K562 (cell line): Measurements from ENCODE around the gene DAB1. TPM values are rescaled to one million over a fixed set of nuclear protein-coding genes. Genes with fewer than 3 reads are reported as not detected.

Experiments used
- ATAC-seq: fragments of 200-7000 bp; cut with Tn5 transposase; 3 replicates; pipeline ENCODE4 v1.9.1; 2020; ENCODE audit warnings: moderate library complexity
- BruUV-seq: library from RNA; stranded (reverse); fragments of 400-500 nt; replicated peaks from 2 replicates; lab custom pipeline; 2021; lab: Mats Ljungman, UMichigan
- CTCF ChIA-PET: fragments of 300-600 bp; formaldehyde crosslinking; extraction: SDS; loops from one replicate; lab custom pipeline; 2021; ENCODE audit warnings: low intra/inter-chr PET ratio; lab: Yijun Ruan, JAX
- POLR2A ChIA-PET: fragments of 300-600, 350-650 bp; sonication (Branson Sonifier 250); formaldehyde crosslinking; extraction: SDS; loops from one replicate; lab custom pipeline; 2021; ENCODE audit warnings: antibody characterized with exemption, inconsistent platforms; lab: Yijun Ruan, JAX
- DNase-seq, 4 experiments: peaks; one replicate each; pipeline versions ENCODE4 v3.0.0 to v3.0.0-alpha.2; 2011 to 2018; ENCODE audit warnings: low spot score in 3 of 4, mixed read lengths in 3 of 4; ENCODE audit errors: extremely low read depth in 1 of 4
- FAIRE-seq: peaks from 2 replicates; lab custom pipeline; 2011; peaks lifted over from hg19 to GRCh38; lab: Jason Lieb, UNC
- H2AFZ ChIP-seq: 2 replicates; pipeline ENCODE4 v1.6.0; 2011; ENCODE audit warnings: low read depth, low read length, control low read depth, inconsistent platforms
- H3K27ac ChIP-seq: fragments of 200-600 bp; 3 replicates; pipeline ENCODE4 v1.8.0; 2011; ENCODE audit warnings: low read depth, mild to moderate bottlenecking, control low read depth, inconsistent platforms, low read length, moderate library complexity, mixed read lengths; ENCODE audit errors: extremely low read depth
- H3K27me3 ChIP-seq, 2 experiments: fragments of 300-600 bp in 1 of 2; 2 replicates in 1 of 2; 3 replicates in 1 of 2; pipeline versions ENCODE4 v1.6.0 to v1.8.0; 2011; ENCODE audit warnings: inconsistent platforms in 2 of 2, low read length in 2 of 2, mild to moderate bottlenecking in 1 of 2, mixed read lengths in 1 of 2, moderate library complexity in 1 of 2; ENCODE audit not compliant: control insufficient read depth in 2 of 2, insufficient read depth in 2 of 2
- H3K36me3 ChIP-seq: fragments of 300-600 bp; 3 replicates; pipeline ENCODE4 v1.8.0; 2011; ENCODE audit warnings: mild to moderate bottlenecking, low read length, inconsistent platforms; ENCODE audit not compliant: control insufficient read depth, insufficient read depth
- H3K4me1 ChIP-seq, 2 experiments: fragments of 200-600 bp in 1 of 2; replicated peaks in 1 of 2; 2 replicates in 1 of 2; 3 replicates in 1 of 2; pipeline versions ENCODE4 v1.5.1 to v1.8.0; 2011; ENCODE audit warnings: inconsistent platforms in 2 of 2, low read length in 2 of 2, mild to moderate bottlenecking in 1 of 2, mixed read lengths in 1 of 2, moderate library complexity in 1 of 2; ENCODE audit not compliant: control insufficient read depth in 2 of 2, insufficient read depth in 2 of 2
- H3K4me2 ChIP-seq: 2 replicates; pipeline ENCODE4 v1.6.1; 2011; ENCODE audit warnings: low read length, control low read depth, inconsistent platforms, mixed read lengths; ENCODE audit not compliant: insufficient read depth
- H3K4me3 ChIP-seq: fragments of 200-600 bp; sonication (generic), shearing (Covaris generic); 2 replicates; pipeline ENCODE4 v1.5.1; 2016; ENCODE audit warnings: control low read depth, inconsistent platforms
- H3K79me2 ChIP-seq: fragments of 200-600 bp; 3 replicates; pipeline ENCODE4 v1.8.0; 2011; ENCODE audit warnings: low read length, inconsistent platforms; ENCODE audit not compliant: control insufficient read depth, insufficient read depth
- H3K9ac ChIP-seq, 2 experiments: 2 replicates each; pipeline versions ENCODE4 v1.6.0 to v1.6.1; 2011; ENCODE audit warnings: low read depth in 2 of 2, low read length in 2 of 2, control low read depth in 1 of 2, inconsistent platforms in 1 of 2, mild to moderate bottlenecking in 1 of 2, mixed read lengths in 1 of 2; ENCODE audit not compliant: insufficient read depth in 1 of 2
- H3K9me1 ChIP-seq: one replicate; pipeline ENCODE4 v1.6.0; 2011; ENCODE audit warnings: inconsistent platforms, mild to moderate bottlenecking, low read length, moderate library complexity; ENCODE audit not compliant: control insufficient read depth, insufficient read depth
- H3K9me3 ChIP-seq: replicated peaks from 2 replicates; pipeline ENCODE4 v1.5.1; 2011; ENCODE audit warnings: low read depth, low read length, inconsistent platforms; ENCODE audit not compliant: control insufficient read depth, insufficient read depth
- H4K20me1 ChIP-seq: replicated peaks from 2 replicates; pipeline ENCODE4 v1.6.1; 2011; ENCODE audit warnings: low read length, inconsistent platforms, mixed read lengths; ENCODE audit not compliant: control insufficient read depth, insufficient read depth
- CGGBP1 ChIP-seq: fragments of 250-450 bp; sonication (Bioruptor Pico); IDR thresholded peaks from 2 replicates; pipeline ENCODE4 v1.9.0; 2021; ENCODE audit warnings: mild to moderate bottlenecking
- ETS2 ChIP-seq: IDR thresholded peaks from 2 replicates; pipeline ENCODE4 v1.6.1; 2016; ENCODE audit warnings: borderline replicate concordance, missing genetic modification characterization, mild to moderate bottlenecking, moderate library complexity, missing compliant biosample characterization; ENCODE audit not compliant: poor library complexity, severe bottlenecking
- GMEB1 ChIP-seq: fragments of 250-450 bp; sonication (Bioruptor Pico); IDR thresholded peaks from 2 replicates; pipeline ENCODE4 v1.4.0; 2020; ENCODE audit warnings: mild to moderate bottlenecking
- GTF2E2 ChIP-seq: fragments of 200-800 bp; sonication (Bioruptor generic); IDR thresholded peaks from 2 replicates; pipeline ENCODE4 v1.6.1; 2016; ENCODE audit warnings: missing genetic modification characterization, missing compliant biosample characterization
- KDM1A ChIP-seq, 2 experiments: fragments of 450-650 bp; IDR thresholded peaks; 2 replicates each; pipeline ENCODE4 v1.6.1; 2016; ENCODE audit warnings: mild to moderate bottlenecking in 2 of 2
- NFXL1 ChIP-seq: fragments of 450-650 bp; formaldehyde crosslinking; IDR thresholded peaks from 2 replicates; pipeline ENCODE4 v1.4.0; 2021; ENCODE audit warnings: mild to moderate bottlenecking
- NR2C2 ChIP-seq, 2 experiments: fragments of 200-800 bp in 1 of 2; sonication (Bioruptor generic) in 1 of 2; sonication (generic) in 1 of 2; formaldehyde crosslinking in 1 of 2; IDR thresholded peaks; 2 replicates each; pipeline versions ENCODE4 v1.6.1 to v1.8.0; 2016 to 2022; ENCODE audit warnings: mild to moderate bottlenecking in 1 of 2, missing compliant biosample characterization in 1 of 2, missing genetic modification characterization in 1 of 2, missing genetic modification reagents in 1 of 2
- SMC3 ChIP-seq: conservative IDR thresholded peaks from 2 replicates; pipeline ENCODE4 v1.6.1; 2011; ENCODE audit warnings: low read depth, low read length, improper control_type of control experiment; ENCODE audit not compliant: insufficient read depth
- TGIF2 ChIP-seq: sonication (generic); formaldehyde crosslinking; IDR thresholded peaks from 2 replicates; pipeline ENCODE4 v1.8.1; 2022; ENCODE audit warnings: mild to moderate bottlenecking, missing genetic modification reagents, moderate library complexity
- ZMIZ1 ChIP-seq, 2 experiments: fragments of 150-350 bp in 1 of 2; IDR thresholded peaks; 2 replicates each; pipeline ENCODE4 v1.6.1; 2012 to 2016; ENCODE audit warnings: low read depth in 2 of 2, low read length in 2 of 2, mild to moderate bottlenecking in 1 of 2, moderate library complexity in 1 of 2
- ZNF518B ChIP-seq: fragments of 250-450 bp; sonication (Bioruptor Pico); IDR thresholded peaks from 2 replicates; pipeline ENCODE4 v1.5.0; 2021; ENCODE audit warnings: mild to moderate bottlenecking, moderate library complexity
- WGBS: fragments of 100-300 bp; shearing (Covaris generic); methylation state at CpG from one replicate; pipeline ENCODE4 v1.1.6; 2016; ENCODE audit warnings: low coverage, mixed read lengths; ENCODE audit not compliant: insufficient coverage; ENCODE audit errors: missing lambda C conversion rate; 5-methylcytosine and 5-hydroxymethylcytosine counted together
- in situ Hi-C: fragments of 300-500 bp; cut with MboI; formaldehyde crosslinking; loops from 4 replicates; pipeline ENCODE4 v1.15.0; 2018; ENCODE audit warnings: inconsistent platforms, mixed read lengths
- intact Hi-C: fragments of 100-400 bp; cut with micrococcal nuclease; formaldehyde crosslinking; loops from 2 replicates; pipeline ENCODE4 v1.14.2; 2022
- polyA plus RNA-seq, 8 experiments: library from polyadenylated mRNA; depleted of rRNA in 4 of 8; stranded (reverse) in 5 of 8; unstranded in 3 of 8; fragments of >200 nt; fragmentation: Nextera tagmentation in 2 of 8; fragmentation: Illumina TruSeq in 1 of 8; extraction: Ambion mirVana in 2 of 8; extraction: Trizol in 1 of 8; gene quantifications; 2 replicates each; pipeline versions ENCODE4 v1.2.1 to v1.2.3, GENCODE V29; 2011 to 2014; ENCODE audit warnings: inconsistent platforms in 1 of 8, missing spikeins in 1 of 8
- total RNA-seq, 7 experiments: library from RNA; depleted of rRNA in 6 of 7; stranded (reverse); fragments of >200 nt in 6 of 7; fragmentation: Illumina TruSeq in 2 of 7; extraction: Trizol in 2 of 7; gene quantifications; 2 replicates each; pipeline versions ENCODE4 v1.2.1 to v1.2.3, GENCODE V29; 2011 to 2021; ENCODE audit warnings: low replicate concordance in 1 of 7

DAB1 gene
- total and polyA plus RNA-seq, 9 of the 15 experiments (the other 6 are each of a cell fraction or from before 2014, with no cell fraction given), result not detected

- TF ChIP-seq ZNF518B, result no peak
- TF ChIP-seq ETS2 (tag), result no peak
- no peak for TF ChIP-seq NR2C2 (CRISPR knock-in tag; IDR thresholded peaks at IDR 0.05)
- TF ChIP-seq NR2C2 (tag; IDR thresholded peaks at IDR 0.05), result no peak
- no peak for TF ChIP-seq TGIF2 (CRISPR knock-in tag)
These were observed 104.1 kb downstream of the DAB1 start (continued) for GRCh38 chr1:57319791-57320190.

GRCh38 chr1:57319165-57319564 lies 104.7 kb downstream of the DAB1 start:
- Histone ChIP-seq H3K4me2 (no peak overlapping the region), H3K36me3 (no peaks in the 10 kb centered on the region), H2AFZ (no peak overlapping the region), H3K79me2 (no peaks in the 10 kb centered on the region), H3K9me3 (no peaks in the 10 kb centered on the region), H3K27me3 (peaks cover 0 to 2% of the 10 kb centered on the region in 2 experiments; a peak in 1 of 5 replicates)
- DNase-seq, result no peak
- POLR2A ChIA-PET, result no interaction called here
- 0% methylated on average over 4 of the region's 4 CpGs for WGBS
- no peak for TF ChIP-seq ZMIZ1 (IDR thresholded peaks at IDR 0.05; ENCODE audit: low read depth in 2 of 2, low read length in 2 of 2)
- no peak for TF ChIP-seq KDM1A (IDR thresholded peaks at IDR 0.05)
- TF ChIP-seq GMEB1 (CRISPR knock-in tag), result no peak
- no peak for TF ChIP-seq NFXL1 (CRISPR knock-in tag)
- TF ChIP-seq GTF2E2 (tag), result no peak
- TF ChIP-seq CGGBP1 (CRISPR knock-in tag), result no peak
- TF ChIP-seq SMC3, result no peak
- TF ChIP-seq, all 486 proteins: peak for 0
- Histone ChIP-seq H3K9me1 (no peaks in the 10 kb centered on the region), H3K27ac (no peak overlapping the region), H3K9ac (no peak overlapping the region), H3K4me3 (no peak overlapping the region), H3K4me1 (no peaks in the 10 kb centered on the region), H4K20me1 (no peaks in the 10 kb centered on the region)
- no peak for FAIRE-seq
- intact Hi-C loops (no loop called here), in situ Hi-C loops (no loop called here)
- ATAC-seq, result no peak
- CTCF ChIA-PET, result no interaction called here
- no TSS peak for BruUV-seq
